ENCODE data around the gene SHROOM3.

The SHROOM3 gene

DNA sequence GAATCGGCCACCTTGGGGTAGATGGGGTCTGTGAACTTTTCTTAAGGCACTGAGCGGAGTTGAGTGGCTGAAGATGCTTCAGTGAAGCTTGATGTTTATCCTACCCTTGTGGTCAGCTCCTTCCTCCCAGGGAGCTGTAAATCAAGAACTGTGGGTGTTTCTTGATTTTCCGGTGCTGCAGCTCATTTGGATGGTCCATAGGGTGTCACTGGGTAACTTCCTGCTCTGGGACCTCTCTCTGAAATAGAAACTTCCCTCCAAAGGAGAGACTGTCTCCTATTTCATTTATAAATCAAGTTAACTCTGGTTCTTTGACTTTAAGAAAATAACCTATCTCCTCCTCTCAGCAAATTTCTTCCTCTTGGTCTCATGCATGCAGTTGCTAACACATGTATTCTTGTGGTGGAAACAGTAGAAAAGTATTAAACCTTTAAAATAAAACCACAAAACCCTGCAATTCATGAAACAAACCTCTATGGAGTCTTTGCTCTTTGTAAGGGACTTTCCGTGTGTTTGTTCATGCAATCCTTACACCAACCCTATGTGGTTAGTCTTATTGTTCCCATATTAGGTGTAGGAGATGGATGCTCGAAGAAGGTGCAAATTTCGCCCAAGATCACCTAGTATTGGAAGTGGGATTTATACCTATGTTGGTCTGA is 110.3 kb downstream of the SHROOM3 start:
- DNase-seq, result no peak

DNA sequence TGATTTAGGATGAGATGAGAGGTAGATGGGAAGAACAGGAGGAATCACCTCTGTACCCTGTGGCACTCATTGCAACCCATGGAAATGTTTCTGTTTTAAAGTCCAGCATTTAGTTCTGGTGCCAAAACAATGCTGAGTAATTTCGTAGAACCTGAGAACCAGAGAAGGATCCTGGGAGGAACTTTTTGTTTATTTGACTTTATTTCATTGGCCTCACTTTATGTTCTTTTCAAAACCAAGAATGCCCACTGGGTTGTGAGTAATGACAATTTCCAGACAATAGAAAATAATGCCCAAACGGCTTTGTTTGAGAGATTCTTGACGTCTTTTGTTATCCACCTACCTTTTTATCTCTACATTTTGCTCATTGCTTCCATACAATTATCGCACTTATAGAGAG is 111.3 kb downstream of the SHROOM3 start:
- no peak for DNase-seq

DNA sequence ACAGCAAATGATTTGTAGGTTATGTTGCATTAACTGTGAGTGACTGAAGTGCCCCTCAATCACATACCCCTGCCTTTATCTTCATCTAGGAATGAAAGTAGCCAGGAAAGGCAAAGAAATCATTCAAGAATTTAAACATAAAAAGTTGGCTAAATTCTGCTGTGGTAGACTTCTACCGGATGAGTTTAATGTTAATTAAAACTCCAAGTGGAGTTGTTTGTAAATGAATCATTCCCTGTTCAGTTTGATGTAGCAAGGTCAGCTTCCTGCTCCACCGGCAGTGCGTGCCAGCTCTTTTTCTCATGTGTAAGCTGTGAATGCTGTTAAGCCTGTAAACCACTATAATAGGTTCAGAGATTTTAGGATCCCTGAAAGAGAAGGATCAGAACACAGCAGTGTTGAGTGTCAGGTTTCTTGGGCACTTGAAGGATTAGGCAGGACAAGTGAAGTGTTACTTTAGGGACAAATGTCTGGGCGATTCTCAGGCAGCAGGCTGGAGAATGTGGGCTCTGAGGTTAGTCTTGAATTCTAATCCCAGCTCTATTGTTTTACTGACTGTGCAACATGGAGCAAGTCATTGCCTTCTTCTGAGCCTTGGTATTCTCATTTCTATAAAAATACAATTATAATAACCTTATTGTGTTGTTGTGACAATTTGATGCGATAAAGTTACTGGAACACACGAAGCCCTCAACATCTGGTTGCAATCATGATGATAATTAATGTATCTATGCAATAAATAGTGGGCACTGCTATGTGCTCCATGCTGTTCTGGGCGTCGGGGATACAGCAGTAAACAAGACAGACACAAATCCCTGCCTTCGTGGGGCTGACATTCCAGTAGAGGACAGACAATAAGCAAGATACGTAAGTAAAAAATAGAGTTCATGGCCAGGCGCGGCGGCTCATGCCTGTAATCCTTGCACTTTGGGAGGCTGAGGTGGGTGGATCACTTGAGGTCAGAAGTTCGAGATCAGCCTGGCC is 112.0 kb downstream of the SHROOM3 start:
- no peak for DNase-seq

DNA sequence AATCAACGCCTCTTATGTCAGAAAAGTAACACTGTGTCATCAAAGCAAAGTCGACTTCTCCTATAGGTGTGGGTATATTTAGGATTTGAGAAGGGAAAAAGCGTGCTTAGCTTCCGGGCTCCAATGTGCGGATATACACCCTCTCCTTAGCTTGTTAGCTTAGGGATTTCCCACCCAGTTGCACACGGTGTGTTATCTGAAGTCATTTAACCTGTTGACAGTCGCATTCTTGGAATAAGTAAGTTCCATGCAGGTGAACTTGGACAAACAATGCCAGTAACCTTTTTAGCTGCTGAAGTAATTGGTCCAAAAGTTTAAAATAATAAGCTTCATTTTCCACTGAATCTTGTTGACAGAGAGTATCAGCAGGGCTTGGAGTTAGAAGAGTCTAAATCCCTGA is 113.7 kb downstream of the SHROOM3 start:
- no peak for DNase-seq

DNA sequence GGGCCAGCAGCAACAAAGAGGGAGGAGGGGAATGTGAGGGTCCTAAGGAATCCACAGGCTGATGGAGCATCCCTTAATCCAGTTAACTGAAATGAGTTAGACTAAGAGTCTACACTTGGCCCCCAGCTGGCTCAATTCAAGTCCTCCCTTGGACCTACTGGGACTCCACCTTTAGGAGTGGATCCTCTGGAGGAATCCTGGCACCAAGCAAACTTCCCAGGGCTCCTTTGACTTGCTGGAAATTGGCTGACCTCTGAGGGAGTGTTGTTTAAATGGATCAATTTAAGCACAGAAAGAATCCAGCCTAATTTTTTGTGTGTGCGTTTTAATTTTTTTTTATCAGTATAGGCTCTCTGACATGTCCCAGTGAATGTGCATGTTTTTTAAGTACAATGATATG is 114.7 kb downstream of the SHROOM3 start:
- DNase-seq, result no peak

DNA sequence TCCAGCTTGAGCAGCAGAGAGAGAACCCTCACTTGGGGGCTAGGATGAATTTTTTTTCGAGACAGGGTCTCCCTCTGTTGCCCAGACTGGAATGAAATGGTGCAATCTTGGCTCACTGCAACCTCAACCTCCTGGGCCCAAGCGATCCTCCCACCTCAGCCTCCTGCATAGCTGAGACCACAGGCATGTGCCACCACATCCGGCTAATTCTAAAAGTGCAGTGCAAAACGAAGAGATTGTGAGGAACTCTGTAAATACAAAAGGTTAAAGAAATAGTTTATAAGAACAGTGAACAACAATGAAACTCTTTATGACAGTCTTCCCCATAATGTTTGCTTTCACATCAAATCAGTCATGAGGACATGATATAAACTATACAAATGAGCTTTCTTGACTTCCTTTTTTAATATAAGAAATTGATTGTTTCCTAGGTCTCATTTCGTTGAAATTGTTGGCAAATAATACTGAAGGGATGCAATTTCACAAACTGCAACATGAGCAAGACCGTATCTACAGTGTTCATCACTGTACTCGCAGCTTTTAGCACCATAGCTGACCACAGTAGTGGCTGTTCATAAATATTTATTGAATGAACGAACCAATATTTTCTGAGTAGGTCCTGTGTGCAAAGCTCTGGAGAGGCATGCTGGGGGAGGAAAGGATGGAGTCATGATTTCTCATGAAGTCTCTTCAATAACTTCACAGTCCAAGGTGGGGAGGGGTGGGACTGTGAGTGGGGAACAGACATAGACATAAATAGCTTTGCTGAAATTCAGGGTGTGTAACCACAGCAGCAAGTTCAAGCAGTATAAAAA is 116.1 kb downstream of the SHROOM3 start:
- no peak for DNase-seq

DNA sequence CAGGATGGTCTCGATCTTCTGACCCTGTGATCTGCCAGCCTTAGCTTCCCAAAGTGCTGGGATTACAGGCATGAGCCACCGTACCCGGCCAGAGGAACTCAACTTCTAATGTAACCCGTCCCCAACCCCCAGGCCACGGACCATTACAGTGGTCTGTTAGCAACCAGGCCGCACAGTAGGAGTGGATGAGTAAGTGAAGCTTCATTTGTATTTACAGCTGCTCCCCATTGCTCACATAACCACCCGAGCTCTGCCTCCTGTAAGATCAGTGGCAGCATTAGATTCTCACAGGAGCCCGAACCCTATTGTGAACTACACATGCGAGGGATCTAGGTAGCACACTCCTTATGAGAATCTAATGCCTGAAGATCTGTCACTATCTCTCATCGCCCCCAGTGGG is 119.6 kb downstream of the SHROOM3 start:
- no peak for DNase-seq

DNA sequence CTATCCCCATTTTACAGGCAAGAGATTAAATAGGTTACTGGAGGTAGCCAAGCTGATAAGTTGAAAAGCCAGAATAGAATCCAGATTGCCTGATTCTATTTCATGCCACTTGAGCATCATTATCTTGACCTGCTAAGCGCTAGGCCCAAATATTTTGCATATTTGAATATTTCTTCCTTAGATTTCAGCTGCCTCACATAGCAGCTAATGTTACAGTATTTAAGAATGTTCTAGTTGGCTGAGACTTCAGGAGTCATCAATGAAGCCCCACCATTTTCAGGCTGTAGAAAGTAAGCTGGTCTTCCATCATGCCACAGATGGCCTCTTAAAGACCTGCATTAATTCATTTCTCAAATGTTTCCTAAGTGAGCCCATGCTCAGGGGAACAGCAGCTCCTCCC is 121.4 kb downstream of the SHROOM3 start:
- no peak for DNase-seq

DNA sequence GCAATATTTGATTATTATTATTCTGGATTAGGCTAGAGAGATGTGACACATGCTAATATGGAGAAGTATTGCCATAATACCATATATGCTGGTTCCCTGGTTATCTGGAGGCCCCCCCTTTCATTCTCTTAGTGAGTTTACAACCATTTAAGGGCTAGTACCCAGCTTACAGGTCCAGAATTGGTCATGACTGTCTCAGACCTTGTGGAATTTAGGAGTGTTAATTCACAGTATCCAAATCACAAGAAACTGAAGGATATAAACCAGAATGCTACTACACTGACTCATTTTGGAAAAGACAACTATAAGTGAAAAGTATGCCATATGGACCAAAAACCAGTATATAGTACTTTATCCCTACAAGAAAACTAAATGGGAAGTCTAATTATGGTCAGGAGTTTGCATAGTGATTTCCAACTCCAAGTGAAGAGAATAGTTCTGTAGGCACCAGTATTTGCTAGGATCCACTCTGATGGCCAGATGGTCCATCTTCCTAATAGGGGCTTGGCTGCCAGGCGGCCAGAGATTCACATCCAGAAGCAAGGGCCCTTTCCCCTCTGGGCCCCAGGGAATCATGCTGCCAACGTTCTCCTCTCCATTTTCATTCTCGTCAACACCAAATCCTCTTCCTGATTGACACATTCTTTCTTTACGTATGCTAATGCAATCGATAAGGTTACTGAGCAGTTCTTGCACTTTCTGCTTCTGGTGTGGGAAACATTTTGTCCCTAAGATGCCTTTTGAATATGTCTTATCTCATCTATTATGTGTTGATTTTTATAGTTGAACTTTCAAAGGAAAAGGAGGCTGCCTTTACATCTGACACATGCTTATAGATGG is 123.6 kb downstream of the SHROOM3 start:
- no peak for DNase-seq

DNA sequence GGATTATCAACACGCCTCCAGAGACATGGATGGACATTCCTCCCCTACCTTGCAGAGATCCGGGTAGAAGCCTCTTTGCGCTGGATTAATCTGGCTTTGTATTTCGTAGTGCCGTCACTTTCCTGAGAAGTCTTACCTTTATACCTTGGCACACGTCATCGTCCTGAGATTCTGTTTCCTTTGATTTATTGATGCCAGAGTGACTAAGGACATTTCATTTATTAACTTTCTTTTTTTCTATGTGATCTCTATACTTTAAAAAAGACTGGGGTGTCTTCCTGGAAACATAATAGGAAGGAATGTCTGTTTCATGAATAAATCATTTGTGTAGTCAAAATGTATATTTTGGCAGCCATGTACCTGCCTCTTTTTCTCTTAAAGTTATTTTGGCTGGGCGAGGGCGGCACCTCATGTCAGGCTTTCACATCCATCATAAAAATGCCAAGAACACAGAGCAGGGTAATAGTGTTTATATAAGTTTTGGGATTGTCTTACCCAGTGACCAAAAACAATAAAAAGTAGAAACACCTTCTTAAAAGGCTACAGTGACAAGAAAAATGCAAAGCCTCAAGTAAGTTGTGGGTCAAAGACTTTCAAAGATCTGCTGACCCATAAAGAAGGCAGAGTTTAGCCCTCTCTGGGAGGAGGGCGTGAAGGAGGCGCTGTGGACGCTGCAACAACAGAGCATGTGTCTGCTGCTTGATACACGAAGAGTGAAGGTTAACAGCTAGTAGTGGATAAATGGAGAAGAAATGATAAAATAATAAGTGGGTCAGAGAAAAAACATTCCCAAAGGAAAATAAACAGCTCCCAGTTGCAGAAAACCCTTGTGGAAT is 124.4 kb downstream of the SHROOM3 start:
- no peak for DNase-seq

DNA sequence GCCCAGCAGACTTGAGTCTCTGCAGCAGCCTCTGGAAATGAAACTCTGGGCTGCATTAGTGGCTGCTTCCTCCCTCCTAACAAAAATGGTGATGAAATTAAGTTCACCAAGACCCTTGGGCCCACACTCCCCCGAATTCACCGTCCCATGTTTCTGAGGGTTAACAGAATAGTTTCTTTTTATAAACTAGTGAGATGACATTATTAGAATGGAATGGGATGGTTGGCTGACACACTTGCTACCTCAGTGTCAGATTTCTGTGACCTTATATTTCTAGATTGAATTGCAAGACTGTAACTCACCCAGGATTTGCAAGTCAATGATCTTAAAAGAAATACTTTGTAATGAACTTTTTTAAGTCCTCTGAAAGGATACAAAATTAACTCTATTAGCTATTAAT is 127.1 kb downstream of the SHROOM3 start:
- no peak for DNase-seq

DNA sequence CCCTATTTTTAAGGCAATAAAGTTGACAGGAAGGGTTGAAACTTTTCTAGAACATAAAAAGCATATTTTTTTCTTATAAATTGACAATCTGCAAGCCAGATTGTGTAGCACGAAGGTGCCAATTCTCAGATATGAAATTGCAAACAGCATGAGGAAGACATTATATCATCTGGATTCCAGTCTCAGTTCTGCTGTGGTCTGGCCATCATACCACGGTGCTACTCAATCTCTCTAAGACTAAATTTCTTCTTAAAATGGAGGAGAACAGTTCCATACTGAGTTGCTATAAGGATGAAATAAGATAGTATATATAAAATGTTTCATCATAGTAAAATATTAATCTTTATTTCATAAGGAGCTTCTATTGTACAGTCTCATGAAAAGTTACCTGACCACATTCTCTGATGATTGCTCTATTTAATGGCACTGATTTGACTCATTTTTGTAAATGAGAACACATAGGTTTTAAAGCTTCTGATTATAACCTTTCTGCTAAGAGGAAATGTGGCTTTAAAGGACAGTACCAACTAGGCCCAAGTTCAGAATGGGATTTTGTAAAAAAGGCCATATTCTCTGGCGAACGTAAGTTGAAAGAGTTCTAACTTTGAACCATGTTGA is 127.9 kb downstream of the SHROOM3 start:
- DNase-seq, result no peak

DNA sequence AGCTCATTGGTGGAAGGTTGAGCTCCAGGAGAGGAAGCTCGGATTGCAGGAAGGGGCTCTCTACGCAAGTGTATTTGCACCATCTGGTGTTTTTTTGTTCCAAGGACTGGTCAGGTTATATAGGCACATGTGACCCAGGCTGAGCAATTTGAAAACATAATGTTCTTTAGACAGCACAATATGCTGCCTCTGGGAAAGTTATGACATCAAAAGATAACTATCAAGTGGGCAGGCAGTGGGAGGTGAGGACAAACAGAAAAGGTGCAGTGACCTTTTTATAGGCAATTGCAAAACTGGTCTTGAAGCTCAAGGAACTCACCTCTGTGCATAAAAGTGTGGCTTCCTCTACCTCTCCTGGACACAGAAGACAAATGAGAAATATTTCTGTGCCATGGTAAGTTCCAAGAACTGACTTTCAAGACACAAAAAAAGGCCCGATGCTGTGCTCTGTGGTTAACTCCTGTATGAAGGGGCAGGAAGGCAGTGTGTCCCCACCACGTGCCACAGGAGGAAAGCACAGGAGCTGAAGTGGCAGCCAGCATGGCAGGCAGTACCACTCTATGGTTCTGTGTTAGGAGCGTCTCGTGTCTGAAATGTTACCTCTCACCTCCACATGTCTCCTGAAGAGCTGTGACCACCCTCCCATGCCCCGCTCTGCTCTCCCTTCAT is 128.6 kb downstream of the SHROOM3 start:
- no peak for DNase-seq

DNA sequence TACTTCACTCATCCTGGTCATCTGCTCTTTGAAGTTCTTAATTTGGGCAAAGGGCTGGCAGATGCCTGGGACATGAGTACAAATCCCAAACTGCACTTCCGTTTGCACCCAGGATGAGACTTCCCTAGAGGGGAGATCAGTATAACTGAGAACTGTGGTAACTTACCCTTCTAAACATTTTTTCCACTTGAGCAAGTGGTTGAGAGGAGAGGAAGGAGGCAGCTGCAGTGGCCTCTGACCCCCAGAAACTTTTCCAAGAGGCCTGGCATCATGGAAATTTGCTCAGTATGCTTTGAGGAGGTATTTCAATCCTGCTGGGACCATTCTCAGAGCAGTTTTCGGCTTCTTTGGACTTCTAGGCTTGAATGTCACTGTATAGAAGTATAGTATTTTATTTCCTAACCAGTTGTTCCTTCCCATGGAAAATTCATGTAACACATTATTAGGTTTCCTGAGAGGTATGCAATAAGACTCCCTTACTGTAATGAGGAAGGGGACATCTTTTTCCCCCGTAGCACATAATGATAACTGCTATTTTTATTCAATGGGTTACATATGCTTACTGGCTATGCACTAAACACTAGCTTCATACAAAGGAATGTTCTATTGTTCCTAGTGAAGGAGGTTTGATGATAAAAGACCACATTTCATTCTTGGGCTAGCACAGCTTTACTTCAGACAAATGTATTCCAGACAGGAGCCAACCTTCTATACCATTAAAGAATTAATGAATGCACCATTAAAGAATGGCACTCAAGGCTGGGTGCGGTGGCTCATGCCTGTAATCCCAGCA is 129.3 kb downstream of the SHROOM3 start:
- no peak for DNase-seq

DNA sequence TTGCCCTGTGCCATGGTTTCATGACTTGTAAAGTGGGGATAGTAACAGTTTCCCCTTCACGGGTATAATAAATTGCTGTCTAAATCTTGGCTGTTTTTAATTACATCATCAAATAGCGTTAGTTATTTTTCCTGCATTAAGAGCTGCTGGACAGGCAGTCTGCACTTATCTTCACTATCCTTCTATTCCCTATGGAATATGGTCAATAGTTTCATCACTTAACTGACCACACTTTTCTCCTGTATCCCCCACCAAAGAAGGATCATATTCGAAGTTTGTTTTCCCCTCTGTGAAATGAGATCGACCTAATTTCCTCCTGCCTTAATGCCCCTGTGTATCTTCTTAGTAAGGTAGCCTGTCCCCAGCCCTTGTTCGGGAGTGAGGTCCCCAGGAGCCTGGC is 133.2 kb downstream of the SHROOM3 start:
- DNase-seq, result no peak

DNA sequence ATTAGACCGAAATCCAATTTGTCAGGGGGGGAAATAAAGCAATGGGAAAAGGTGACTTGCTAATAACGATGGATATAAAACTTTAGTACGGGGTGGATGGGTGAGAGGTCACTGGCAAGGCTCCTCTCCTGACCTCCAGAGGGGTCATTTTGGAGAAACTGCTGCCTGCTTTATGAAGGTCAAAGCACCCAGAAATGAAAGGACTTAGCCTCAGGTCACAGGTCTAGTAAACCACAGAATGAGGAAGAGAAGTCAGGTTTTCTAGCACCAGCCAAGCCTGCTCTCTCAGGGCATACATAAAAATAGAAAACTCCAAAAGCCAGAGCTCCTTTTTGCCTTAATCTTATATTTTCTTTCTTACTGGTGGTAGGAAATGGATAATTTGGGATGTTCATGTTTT is 134.2 kb downstream of the SHROOM3 start:
- no peak for DNase-seq

DNA sequence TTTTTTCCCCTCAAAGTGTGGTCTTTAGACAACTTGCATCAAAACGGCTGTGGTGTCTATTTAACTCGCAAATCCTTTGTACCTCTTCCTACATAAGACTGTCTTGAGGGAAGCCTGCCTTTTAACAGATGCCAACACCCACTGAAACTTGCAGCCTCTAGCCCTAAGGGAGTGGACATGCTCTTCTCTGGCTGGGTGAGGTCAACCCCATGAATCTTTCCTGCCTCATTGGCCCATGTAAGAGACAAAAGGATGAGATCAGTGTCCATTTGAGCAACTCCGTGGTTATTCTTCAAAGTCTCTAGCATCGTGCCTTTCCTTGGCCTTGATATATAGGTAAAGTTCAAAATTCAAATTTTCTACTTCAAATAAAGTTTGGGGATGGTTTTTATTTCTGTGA is 134.7 kb downstream of the SHROOM3 start:
- DNase-seq, result no peak

DNA sequence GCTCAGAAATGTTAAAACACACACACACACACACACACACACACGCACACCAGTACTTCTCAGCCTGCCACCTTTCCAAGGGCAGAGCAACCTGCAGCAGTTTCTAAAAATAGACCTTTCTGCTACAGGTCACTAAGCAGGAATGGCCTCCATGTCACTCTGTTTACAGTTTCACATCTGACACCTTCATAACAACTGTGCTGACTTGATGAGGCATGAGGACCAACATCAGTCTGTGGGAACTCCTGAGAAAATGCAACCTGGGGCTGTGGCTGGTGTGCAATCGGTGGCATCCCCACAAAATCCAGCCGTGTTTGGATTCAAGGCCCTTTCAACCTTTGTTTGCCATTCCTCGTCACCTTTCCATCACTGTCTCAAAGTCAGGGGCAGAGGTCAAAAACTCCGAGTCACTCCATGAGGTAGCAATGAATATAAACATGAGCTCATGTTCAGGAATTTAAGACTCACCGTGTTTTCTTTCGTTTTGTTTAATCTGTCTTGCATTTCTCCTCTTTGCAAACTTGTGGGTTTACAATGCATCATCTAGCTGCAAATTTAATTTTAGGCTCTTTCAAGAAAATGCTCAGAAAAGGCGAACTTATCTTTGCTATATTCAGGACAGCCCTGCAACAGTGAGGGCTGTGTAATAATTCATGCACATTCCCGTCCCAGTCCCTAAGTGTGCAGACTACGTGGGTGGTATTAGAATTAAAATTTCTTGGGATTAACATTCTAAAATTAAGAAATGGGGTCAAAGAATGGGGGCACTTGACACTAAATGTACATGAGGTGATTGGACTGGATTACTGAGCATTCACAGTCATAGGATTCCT is 135.3 kb downstream of the SHROOM3 start:
- no peak for DNase-seq

DNA sequence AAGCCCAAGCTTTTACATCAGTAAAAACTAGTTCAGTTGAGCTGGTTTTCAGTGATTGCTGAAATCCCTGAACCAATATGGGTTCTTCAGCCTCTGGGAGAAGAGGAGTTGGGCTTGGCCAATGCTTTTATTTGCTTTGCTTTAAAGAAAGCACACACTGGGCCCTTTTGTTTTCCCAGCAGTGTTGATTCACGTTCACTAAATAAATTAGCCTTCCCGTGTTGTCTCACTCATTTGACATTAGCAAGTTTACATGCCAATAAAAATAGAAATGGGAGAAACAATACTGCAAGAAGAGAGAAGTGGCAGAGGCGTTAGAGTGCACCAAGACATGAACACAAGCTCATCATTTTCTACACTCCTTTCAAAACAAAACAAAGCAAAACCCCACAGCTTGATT is 136.2 kb downstream of the SHROOM3 start:
- no peak for DNase-seq
